ENCODE results near the gene SFTPB. TPM values are rescaled to one million over a fixed set of nuclear protein-coding genes. Genes with fewer than 3 reads are reported as not detected.
"Not testable (repeated sequence)": the region's sequence is repeated elsewhere in the genome, so short reads cannot be mapped to it uniquely, and the experiment has no call there.

SFTPB gene
- total RNA-seq, 1 donor, result not detected

DNA sequence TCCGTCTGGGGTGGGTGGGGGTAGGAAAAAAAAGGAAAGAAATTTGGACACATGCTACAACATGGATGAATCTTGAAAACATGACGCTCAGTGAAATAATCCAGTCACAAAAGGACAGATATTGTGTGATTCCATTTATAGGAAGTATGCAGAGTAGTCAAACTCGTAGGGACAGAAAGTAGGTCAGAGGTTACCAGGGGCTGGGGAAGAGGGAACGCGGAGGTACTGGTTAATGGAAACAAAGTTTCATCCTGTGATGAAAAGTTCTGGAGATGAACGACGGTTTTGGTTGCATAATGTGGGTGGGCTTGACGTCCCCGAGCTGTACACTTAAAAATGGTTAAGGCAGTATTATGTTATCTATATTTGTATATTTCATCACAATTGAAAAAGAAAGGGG lies 4.5 kb upstream of the SFTPB start:
- H3K9me3 ChIP-seq (ENCODE audit: low read depth, low read length), result no peaks in the 10 kb centered on the region
- no peak overlapping the region for H2AFZ ChIP-seq (ENCODE audit: low read length)
- no peak overlapping the region for H3K4me3 ChIP-seq (ENCODE audit: insufficient read depth, low read length)

GRCh38 chr2:85670416-85670815 lies 2.4 kb upstream of the SFTPB start:
- H3K4me2 ChIP-seq (ENCODE audit: insufficient read depth, low read length); H3K27me3 ChIP-seq (ENCODE audit: insufficient read depth, low read length); H3K27ac ChIP-seq (ENCODE audit: low read depth, low read length); DNase-seq (ENCODE audit: insufficient read length, low spot score, missing footprints); H2AFZ ChIP-seq (ENCODE audit: low read length); H3K4me3 ChIP-seq (ENCODE audit: insufficient read depth, low read length); H3K9me3 ChIP-seq (ENCODE audit: low read depth, low read length); H3K79me2 ChIP-seq (ENCODE audit: insufficient read depth, low read length); H4K20me1 ChIP-seq (ENCODE audit: insufficient read depth, low read length); H3K36me3 ChIP-seq (ENCODE audit: insufficient read depth, low read length): not testable (repeated sequence)
- H3K4me1 ChIP-seq (ENCODE audit: insufficient read depth, low read length), result peaks cover 11% of the 10 kb centered on the region

More for the DNA sequence above, 4.5 kb upstream of the SFTPB start:
- peaks cover 3% of the 10 kb centered on the region for H3K27me3 ChIP-seq (ENCODE audit: insufficient read depth, low read length)
- no peak overlapping the region for H3K27ac ChIP-seq (ENCODE audit: low read depth, low read length)
- TF ChIP-seq, protein P1, sequence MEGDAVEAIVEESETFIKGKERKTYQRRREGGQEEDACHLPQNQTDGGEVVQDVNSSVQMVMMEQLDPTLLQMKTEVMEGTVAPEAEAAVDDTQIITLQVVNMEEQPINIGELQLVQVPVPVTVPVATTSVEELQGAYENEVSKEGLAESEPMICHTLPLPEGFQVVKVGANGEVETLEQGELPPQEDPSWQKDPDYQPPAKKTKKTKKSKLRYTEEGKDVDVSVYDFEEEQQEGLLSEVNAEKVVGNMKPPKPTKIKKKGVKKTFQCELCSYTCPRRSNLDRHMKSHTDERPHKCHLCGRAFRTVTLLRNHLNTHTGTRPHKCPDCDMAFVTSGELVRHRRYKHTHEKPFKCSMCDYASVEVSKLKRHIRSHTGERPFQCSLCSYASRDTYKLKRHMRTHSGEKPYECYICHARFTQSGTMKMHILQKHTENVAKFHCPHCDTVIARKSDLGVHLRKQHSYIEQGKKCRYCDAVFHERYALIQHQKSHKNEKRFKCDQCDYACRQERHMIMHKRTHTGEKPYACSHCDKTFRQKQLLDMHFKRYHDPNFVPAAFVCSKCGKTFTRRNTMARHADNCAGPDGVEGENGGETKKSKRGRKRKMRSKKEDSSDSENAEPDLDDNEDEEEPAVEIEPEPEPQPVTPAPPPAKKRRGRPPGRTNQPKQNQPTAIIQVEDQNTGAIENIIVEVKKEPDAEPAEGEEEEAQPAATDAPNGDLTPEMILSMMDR (IDR thresholded peaks at IDR 0.05; ENCODE audit: extremely low read depth, low read depth, low read length), result no peak
- H3K79me2 ChIP-seq (ENCODE audit: insufficient read depth, low read length), result no peaks in the 10 kb centered on the region
- peaks cover 11% of the 10 kb centered on the region for H3K4me1 ChIP-seq (ENCODE audit: insufficient read depth, low read length)
- DNase-seq (ENCODE audit: insufficient read length, low spot score, missing footprints), result no peak
- H4K20me1 ChIP-seq (ENCODE audit: insufficient read depth, low read length), result no peaks in the 10 kb centered on the region
- no peaks in the 10 kb centered on the region for H3K36me3 ChIP-seq (ENCODE audit: insufficient read depth, low read length)
- H3K4me2 ChIP-seq (ENCODE audit: insufficient read depth, low read length), result no peak overlapping the region

DNA sequence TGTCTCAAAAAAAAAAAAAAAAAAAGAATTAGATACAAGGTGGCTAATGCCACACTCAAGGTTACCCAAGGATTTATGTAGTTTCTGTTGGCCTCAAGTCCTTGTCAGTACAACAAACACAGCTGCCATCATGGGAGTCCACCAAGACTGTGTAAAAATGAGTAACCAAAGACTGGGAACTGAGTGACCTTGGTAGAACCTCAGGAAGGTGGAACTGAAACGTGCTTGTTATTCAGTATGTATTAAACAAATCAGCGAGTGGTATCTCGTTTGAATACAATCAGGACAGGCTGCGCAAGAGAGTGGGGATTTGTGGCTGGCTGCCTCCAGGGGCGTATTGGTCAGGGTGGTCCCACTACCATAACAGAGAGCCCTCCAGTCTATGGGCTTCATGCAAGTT lies 1.6 kb upstream of the SFTPB start:
- Histone ChIP-seq H3K27ac (ENCODE audit: low read depth, low read length) (no peak overlapping the region), H4K20me1 (ENCODE audit: insufficient read depth, low read length) (no peaks in the 10 kb centered on the region), H3K4me2 (ENCODE audit: insufficient read depth, low read length) (no peak overlapping the region), H3K36me3 (ENCODE audit: insufficient read depth, low read length) (no peaks in the 10 kb centered on the region), H3K79me2 (ENCODE audit: insufficient read depth, low read length) (no peaks in the 10 kb centered on the region), H3K4me3 (ENCODE audit: insufficient read depth, low read length) (no peak overlapping the region), H3K9me3 (ENCODE audit: low read depth, low read length) (no peaks in the 10 kb centered on the region), H2AFZ (ENCODE audit: low read length) (no peak overlapping the region), H3K27me3 (ENCODE audit: insufficient read depth, low read length) (peaks cover 3% of the 10 kb centered on the region), H3K4me1 (ENCODE audit: insufficient read depth, low read length) (peaks cover 11% of the 10 kb centered on the region)
- DNase-seq (ENCODE audit: insufficient read length, low spot score, missing footprints), result no peak
- TF ChIP-seq, protein P1 (IDR thresholded peaks at IDR 0.05; ENCODE audit: extremely low read depth, low read depth, low read length), result no peak

DNA sequence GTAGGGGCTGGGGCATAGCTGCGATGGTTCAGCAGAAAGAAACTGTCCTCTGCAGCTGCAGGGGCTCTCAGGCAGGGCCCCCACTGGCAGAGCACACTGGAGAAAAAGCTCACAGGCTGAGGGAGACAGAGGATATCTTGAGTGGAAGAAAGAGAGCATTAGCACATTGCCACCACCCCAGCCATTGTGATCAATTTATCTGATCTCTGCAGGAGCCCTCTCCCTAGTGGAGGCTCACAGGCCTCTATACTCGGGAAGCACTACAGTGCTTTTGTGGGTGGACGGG lies 801 bp upstream of the SFTPB start:
- H2AFZ ChIP-seq (ENCODE audit: low read length), result no peak overlapping the region
- DNase-seq (ENCODE audit: insufficient read length, low spot score, missing footprints), result peak; percentile 84
- H3K4me1 ChIP-seq (ENCODE audit: insufficient read depth, low read length), result peaks cover 11% of the 10 kb centered on the region
- H3K9me3 ChIP-seq (ENCODE audit: low read depth, low read length), result no peaks in the 10 kb centered on the region
- no peak overlapping the region for H3K27ac ChIP-seq (ENCODE audit: low read depth, low read length)
- no peak overlapping the region for H3K4me3 ChIP-seq (ENCODE audit: insufficient read depth, low read length)
- no peaks in the 10 kb centered on the region for H3K79me2 ChIP-seq (ENCODE audit: insufficient read depth, low read length)
- peaks cover 3% of the 10 kb centered on the region for H3K27me3 ChIP-seq (ENCODE audit: insufficient read depth, low read length)
- H3K36me3 ChIP-seq (ENCODE audit: insufficient read depth, low read length), result no peaks in the 10 kb centered on the region
- H3K4me2 ChIP-seq (ENCODE audit: insufficient read depth, low read length), result no peak overlapping the region
- TF ChIP-seq, protein P1 (IDR thresholded peaks at IDR 0.05; ENCODE audit: extremely low read depth, low read depth, low read length), result no peak
- H4K20me1 ChIP-seq (ENCODE audit: insufficient read depth, low read length), result no peaks in the 10 kb centered on the region
